ENCODE results near the gene TUBB2B. TPM values are rescaled to one million over a fixed set of nuclear protein-coding genes. Genes with fewer than 3 reads are reported as not detected.
A peak's percentile ranks its signal among the peaks of the same experiment; 100 is the strongest.

TUBB2B gene
- total and polyA plus RNA-seq, 10 donors: 0.39 to 2.2 (median 1.0) TPM; not detected in 1

- H3K4me1 ChIP-seq: peaks cover 20 to 55% (median 41%) of the 10 kb centered on the region in 6 donors
- intact Hi-C loops (cut with DNase I; ENCODE audit: low total_unique reads): loop anchor here (10.0 kb wide), 1 partner anchor 95 kb away; no protein-coding TSS in a partner anchor
- WGBS, 5 donors: 0 to 1% (median 1%) methylated on average over 21 of the region's 21 CpGs
- H3K27ac ChIP-seq: peak overlapping the region; percentile 71 to 89 (median 79)
- peak; percentile 80 for DNase-seq
- peaks cover 0 to 13% (median 11%) of the 10 kb centered on the region in 6 donors for H3K36me3 ChIP-seq
- TF ChIP-seq CTCF (IDR thresholded peaks at IDR 0.05 in 8 of 11, conservative IDR thresholded peaks at IDR 0.05 in 3 of 11) (no peak), POLR2AphosphoS5 (IDR thresholded peaks at IDR 0.05) (peak in 2 of 3 donors; percentile 37 to 69)
- no peaks in the 10 kb centered on the region for H3K27me3 ChIP-seq (replicated peaks in 1 of 7)
- no peaks in the 10 kb centered on the region for H3K9me3 ChIP-seq
- peak overlapping the region; percentile 84 to 99 (median 96) for H3K4me3 ChIP-seq
These were observed 32.1 kb upstream of the TUBB2B start for GRCh38 chr6:3259491-3259958.

- intact Hi-C loops (cut with DNase I; ENCODE audit: low total_unique reads): loop anchor here (10.0 kb wide), 1 partner anchor 94 kb away; no protein-coding TSS in a partner anchor
- no peaks in the 10 kb centered on the region for H3K27me3 ChIP-seq (replicated peaks in 1 of 7)
- peak; percentile 99 for DNase-seq
- peak within 1 kb of the TSS; percentile 84 to 99 (median 96) for H3K4me3 ChIP-seq
- H3K36me3 ChIP-seq: peaks cover 0 to 7% (median 4%) of the 10 kb centered on the region in 6 donors
- 0 to 1% (median 0%) methylated on average over 25 to 80 of the region's 80 CpGs for WGBS, 5 donors
- peaks cover 0 to under 1% (median 0%) of the 10 kb centered on the region in 8 donors for H3K9me3 ChIP-seq
- peak within 1 kb of the TSS; percentile 71 to 89 (median 79) for H3K27ac ChIP-seq
- TF ChIP-seq POLR2AphosphoS5 (IDR thresholded peaks at IDR 0.05) (peak; percentile 90 to 95 (median 92)), CTCF (IDR thresholded peaks at IDR 0.05 in 8 of 11, conservative IDR thresholded peaks at IDR 0.05 in 3 of 11) (peak in 1 of 11 experiments; percentile 33), POLR2A (IDR thresholded peaks at IDR 0.05) (peak in 1 of 3 donors; percentile 45)
- peaks cover 20 to 50% (median 38%) of the 10 kb centered on the region in 6 donors for H3K4me1 ChIP-seq
These were observed 31.5 kb upstream of the TUBB2B start, which contains the start of gene PSMG4 for GRCh38 chr6:3258720-3259490. Gene PSMG4 (plus strand): TSS chr6:3258947. CDS start chr6:3259023, 76 bp downstream.

GRCh38 chr6:3258201-3258600 is 30.7 kb upstream of the TUBB2B start:
- Histone ChIP-seq H3K9me3 (peaks cover 0 to 4% (median 0%) of the 10 kb centered on the region in 8 donors), H3K27ac (peak overlapping the region in 6 of 8 donors; percentile 71 to 89 (median 79))
- 49 to 61% (median 58%) methylated on average over 12 of the region's 12 CpGs for WGBS, 5 donors

More at GRCh38 chr6:3258201-3258600, 30.7 kb upstream of the TUBB2B start:
- DNase-seq: no peak
- no peaks in the 10 kb centered on the region for H3K36me3 ChIP-seq
- no peak for TF ChIP-seq CTCF (IDR thresholded peaks at IDR 0.05 in 8 of 11, conservative IDR thresholded peaks at IDR 0.05 in 3 of 11)
- no peak for TF ChIP-seq POLR2AphosphoS5 (IDR thresholded peaks at IDR 0.05)
- no peak for TF ChIP-seq POLR2A (IDR thresholded peaks at IDR 0.05)
- intact Hi-C loops (cut with DNase I; ENCODE audit: low total_unique reads): loop anchor here (10.0 kb wide), 1 partner anchor 93 kb away; no protein-coding TSS in a partner anchor
- H3K4me3 ChIP-seq: peak overlapping the region; percentile 84 to 99 (median 96)
- H3K27me3 ChIP-seq (replicated peaks in 1 of 7): no peaks in the 10 kb centered on the region
- peaks cover 20 to 43% (median 35%) of the 10 kb centered on the region in 6 donors for H3K4me1 ChIP-seq

Measured in spleen (tissue), 11 donors.